K562 (cell line): Measurements from ENCODE around the gene C2orf76. TPM values are rescaled to one million over a fixed set of nuclear protein-coding genes. Genes with fewer than 3 reads are reported as not detected.

ENCODE experiments used
- ATAC-seq: fragments of 200-7000 bp; cut with Tn5 transposase; 3 replicates; pipeline ENCODE4 v1.9.1; 2020; ENCODE audit warnings: moderate library complexity
- Bru-seq: library from RNA; stranded (reverse); fragments of 400-500 nt; gene quantifications from one replicate; lab custom pipeline; 2021; lab: Mats Ljungman, UMichigan
- BruChase-seq, 2 experiments: library from RNA; stranded (reverse); fragments of 400-500 nt; gene quantifications; one replicate each; lab custom pipeline; 2021; lab: Mats Ljungman, UMichigan
- BruUV-seq: library from RNA; stranded (reverse); fragments of 400-500 nt; replicated peaks from 2 replicates; lab custom pipeline; 2021; lab: Mats Ljungman, UMichigan
- CTCF ChIA-PET: fragments of 300-600 bp; formaldehyde crosslinking; extraction: SDS; loops from one replicate; lab custom pipeline; 2021; ENCODE audit warnings: low intra/inter-chr PET ratio; lab: Yijun Ruan, JAX
- POLR2A ChIA-PET: fragments of 300-600, 350-650 bp; sonication (Branson Sonifier 250); formaldehyde crosslinking; extraction: SDS; loops from one replicate; lab custom pipeline; 2021; ENCODE audit warnings: antibody characterized with exemption, inconsistent platforms; lab: Yijun Ruan, JAX
- DNase-seq, 4 experiments: peaks; one replicate each; pipeline versions ENCODE4 v3.0.0 to v3.0.0-alpha.2; 2011 to 2018; ENCODE audit warnings: low spot score in 3 of 4, mixed read lengths in 3 of 4; ENCODE audit errors: extremely low read depth in 1 of 4
- FAIRE-seq: peaks from 2 replicates; lab custom pipeline; 2011; peaks lifted over from hg19 to GRCh38; lab: Jason Lieb, UNC
- H2AFZ ChIP-seq: 2 replicates; pipeline ENCODE4 v1.6.0; 2011; ENCODE audit warnings: low read depth, low read length, control low read depth, inconsistent platforms
- H3K27ac ChIP-seq: fragments of 200-600 bp; 3 replicates; pipeline ENCODE4 v1.8.0; 2011; ENCODE audit warnings: low read depth, mild to moderate bottlenecking, control low read depth, inconsistent platforms, low read length, moderate library complexity, mixed read lengths; ENCODE audit errors: extremely low read depth
- H3K27me3 ChIP-seq, 2 experiments: fragments of 300-600 bp in 1 of 2; 2 replicates in 1 of 2; 3 replicates in 1 of 2; pipeline versions ENCODE4 v1.6.0 to v1.8.0; 2011; ENCODE audit warnings: inconsistent platforms in 2 of 2, low read length in 2 of 2, mild to moderate bottlenecking in 1 of 2, mixed read lengths in 1 of 2, moderate library complexity in 1 of 2; ENCODE audit not compliant: control insufficient read depth in 2 of 2, insufficient read depth in 2 of 2
- H3K36me3 ChIP-seq: fragments of 300-600 bp; 3 replicates; pipeline ENCODE4 v1.8.0; 2011; ENCODE audit warnings: mild to moderate bottlenecking, low read length, inconsistent platforms; ENCODE audit not compliant: control insufficient read depth, insufficient read depth
- H3K4me1 ChIP-seq, 2 experiments: fragments of 200-600 bp in 1 of 2; replicated peaks in 1 of 2; 2 replicates in 1 of 2; 3 replicates in 1 of 2; pipeline versions ENCODE4 v1.5.1 to v1.8.0; 2011; ENCODE audit warnings: inconsistent platforms in 2 of 2, low read length in 2 of 2, mild to moderate bottlenecking in 1 of 2, mixed read lengths in 1 of 2, moderate library complexity in 1 of 2; ENCODE audit not compliant: control insufficient read depth in 2 of 2, insufficient read depth in 2 of 2
- H3K4me2 ChIP-seq: 2 replicates; pipeline ENCODE4 v1.6.1; 2011; ENCODE audit warnings: low read length, control low read depth, inconsistent platforms, mixed read lengths; ENCODE audit not compliant: insufficient read depth
- H3K4me3 ChIP-seq: fragments of 200-600 bp; sonication (generic), shearing (Covaris generic); 2 replicates; pipeline ENCODE4 v1.5.1; 2016; ENCODE audit warnings: control low read depth, inconsistent platforms
- H3K79me2 ChIP-seq: fragments of 200-600 bp; 3 replicates; pipeline ENCODE4 v1.8.0; 2011; ENCODE audit warnings: low read length, inconsistent platforms; ENCODE audit not compliant: control insufficient read depth, insufficient read depth
- H3K9ac ChIP-seq, 2 experiments: 2 replicates each; pipeline versions ENCODE4 v1.6.0 to v1.6.1; 2011; ENCODE audit warnings: low read depth in 2 of 2, low read length in 2 of 2, control low read depth in 1 of 2, inconsistent platforms in 1 of 2, mild to moderate bottlenecking in 1 of 2, mixed read lengths in 1 of 2; ENCODE audit not compliant: insufficient read depth in 1 of 2
- H3K9me1 ChIP-seq: one replicate; pipeline ENCODE4 v1.6.0; 2011; ENCODE audit warnings: inconsistent platforms, mild to moderate bottlenecking, low read length, moderate library complexity; ENCODE audit not compliant: control insufficient read depth, insufficient read depth
- H3K9me3 ChIP-seq: replicated peaks from 2 replicates; pipeline ENCODE4 v1.5.1; 2011; ENCODE audit warnings: low read depth, low read length, inconsistent platforms; ENCODE audit not compliant: control insufficient read depth, insufficient read depth
- H4K20me1 ChIP-seq: replicated peaks from 2 replicates; pipeline ENCODE4 v1.6.1; 2011; ENCODE audit warnings: low read length, inconsistent platforms, mixed read lengths; ENCODE audit not compliant: control insufficient read depth, insufficient read depth
- CEBPB ChIP-seq: fragments of 450-650 bp; IDR thresholded peaks from 2 replicates; pipeline ENCODE4 v1.6.1; 2016; ENCODE audit warnings: missing genetic modification characterization, missing compliant biosample characterization
- CXXC5 ChIP-seq: fragments of 250-450 bp; sonication (Bioruptor Pico); IDR thresholded peaks from 2 replicates; pipeline ENCODE4 v1.8.0; 2022; ENCODE audit warnings: inconsistent platforms, mild to moderate bottlenecking, moderate library complexity
- E2F6 ChIP-seq, 2 experiments: IDR thresholded peaks; 2 replicates each; pipeline ENCODE4 v1.6.1; 2011; ENCODE audit warnings: borderline replicate concordance in 1 of 2, control low read depth in 1 of 2, low read depth in 1 of 2, low read length in 1 of 2, mild to moderate bottlenecking in 1 of 2, mixed read lengths in 1 of 2, moderate library complexity in 1 of 2; ENCODE audit not compliant: insufficient read depth in 1 of 2, insufficient read length in 1 of 2, poor library complexity in 1 of 2, severe bottlenecking in 1 of 2; ENCODE audit errors: extremely low read depth in 1 of 2
- HNRNPH1 ChIP-seq: fragments of 200-400 bp; formaldehyde crosslinking; optimal IDR thresholded peaks from 2 replicates; pipeline ENCODE3; 2017; ENCODE audit warnings: low read depth, mild to moderate bottlenecking, low read length, moderate library complexity
- MYC ChIP-seq, 2 experiments: fragments of 250-450 bp in 1 of 2; sonication (Bioruptor Pico) in 1 of 2; IDR thresholded peaks; 2 replicates each; pipeline versions ENCODE4 v1.5.1 to v1.6.1; 2012 to 2021; ENCODE audit warnings: low read depth in 2 of 2, borderline replicate concordance in 1 of 2, improper control_type of control experiment in 1 of 2, low read length in 1 of 2, mild to moderate bottlenecking in 1 of 2, moderate library complexity in 1 of 2
- NR2C1 ChIP-seq, 2 experiments: fragments of 450-650 bp; IDR thresholded peaks; 2 replicates each; pipeline ENCODE4 v1.6.1; 2017; ENCODE audit warnings: mild to moderate bottlenecking in 2 of 2, antibody characterized with exemption in 1 of 2, inconsistent platforms in 1 of 2, missing compliant biosample characterization in 1 of 2, missing genetic modification characterization in 1 of 2
- SRSF3 ChIP-seq: fragments of 200-400 bp; formaldehyde crosslinking; IDR thresholded peaks from 2 replicates; pipeline ENCODE4 v1.6.1; 2016; ENCODE audit warnings: mild to moderate bottlenecking, low read length, moderate library complexity; ENCODE audit not compliant: insufficient read depth
- ZNF518B ChIP-seq: fragments of 250-450 bp; sonication (Bioruptor Pico); IDR thresholded peaks from 2 replicates; pipeline ENCODE4 v1.5.0; 2021; ENCODE audit warnings: mild to moderate bottlenecking, moderate library complexity
- WGBS: fragments of 100-300 bp; shearing (Covaris generic); methylation state at CpG from one replicate; pipeline ENCODE4 v1.1.6; 2016; ENCODE audit warnings: low coverage, mixed read lengths; ENCODE audit not compliant: insufficient coverage; ENCODE audit errors: missing lambda C conversion rate; 5-methylcytosine and 5-hydroxymethylcytosine counted together
- in situ Hi-C: fragments of 300-500 bp; cut with MboI; formaldehyde crosslinking; loops from 4 replicates; pipeline ENCODE4 v1.15.0; 2018; ENCODE audit warnings: inconsistent platforms, mixed read lengths
- intact Hi-C: fragments of 100-400 bp; cut with micrococcal nuclease; formaldehyde crosslinking; loops from 2 replicates; pipeline ENCODE4 v1.14.2; 2022
- long read RNA-seq, 3 experiments: library from polyadenylated mRNA in 2 of 3; library from RNA in 1 of 3; unstranded in 2 of 3; stranded (forward) in 1 of 3; transcript quantifications; one replicate each; pipeline ENCODE4 v2.0.0, GENCODE V29; 2019 to 2022
- polyA minus RNA-seq, 3 experiments: library from RNA; depleted of rRNA, polyadenylated mRNA; stranded (reverse); fragments of >200 nt; gene quantifications; 2 replicates each; pipeline ENCODE4 v1.2.3, GENCODE V29; 2011
- polyA plus RNA-seq, 8 experiments: library from polyadenylated mRNA; depleted of rRNA in 4 of 8; stranded (reverse) in 5 of 8; unstranded in 3 of 8; fragments of >200 nt; fragmentation: Nextera tagmentation in 2 of 8; fragmentation: Illumina TruSeq in 1 of 8; extraction: Ambion mirVana in 2 of 8; extraction: Trizol in 1 of 8; gene quantifications; 2 replicates each; pipeline versions ENCODE4 v1.2.1 to v1.2.3, GENCODE V29; 2011 to 2014; ENCODE audit warnings: inconsistent platforms in 1 of 8, missing spikeins in 1 of 8
- total RNA-seq, 7 experiments: library from RNA; depleted of rRNA in 6 of 7; stranded (reverse); fragments of >200 nt in 6 of 7; fragmentation: Illumina TruSeq in 2 of 7; extraction: Trizol in 2 of 7; gene quantifications; 2 replicates each; pipeline versions ENCODE4 v1.2.1 to v1.2.3, GENCODE V29; 2011 to 2021; ENCODE audit warnings: low replicate concordance in 1 of 7

The C2orf76 gene
- 4.1 and 6.2 TPM in 2 replicates for total RNA-seq (2011; cell fraction: chromatin; rRNA removed; ENCODE audit: low replicate concordance)
- total RNA-seq (2011; cell fraction: nucleolus; rRNA removed), result 2.3 and 3.3 TPM in 2 replicates
- 4.6 and 5.0 TPM in 2 replicates for total RNA-seq (2011; cell fraction: nucleoplasm; rRNA removed)
- total RNA-seq (2014; rRNA removed) (4.8 and 8.9 TPM in 2 replicates), total RNA-seq (2014; rRNA removed; fragmentation: Illumina TruSeq; extraction: Trizol) (12.0 and 15.6 TPM in 2 replicates), total RNA-seq (2015; rRNA removed; fragmentation: Illumina TruSeq; extraction: Trizol) (11.7 and 14.5 TPM in 2 replicates), total RNA-seq (2021) (8.6 and 8.7 TPM in 2 replicates), polyA plus RNA-seq (2011; rRNA removed) (12.4 and 15.7 TPM in 2 replicates), polyA plus RNA-seq (2014; fragmentation: Illumina TruSeq; extraction: Trizol) (15.1 and 15.2 TPM in 2 replicates), polyA plus RNA-seq (2014; fragmentation: Nextera tagmentation; extraction: Ambion mirVana) (10 to 100 TPM; 26.1 to 26.2 TPM), polyA plus RNA-seq (2014; rRNA removed) (13.4 and 14.4 TPM in 2 replicates), polyA minus RNA-seq (2011; rRNA and poly(A)+ RNA removed) (4.4 and 6.0 TPM in 2 replicates), Bru-seq, nascent RNA (percentile 56 among the genes with signal in this experiment), BruChase-seq, experiment 1, labeled RNA remaining after a 2-hour chase (percentile 54 among the genes with signal in this experiment), BruChase-seq, experiment 2, labeled RNA remaining after a 6-hour chase (percentile 54 among the genes with signal in this experiment)
- polyA plus RNA-seq (2011; cell fraction: cytosol; rRNA removed), result 3.1 and 5.8 TPM in 2 replicates
- polyA plus RNA-seq (2011; cell fraction: nucleus; rRNA removed), result 6.5 and 8.1 TPM in 2 replicates
- 6.5 and 19.3 TPM in 2 replicates for polyA plus RNA-seq (2012)
- polyA minus RNA-seq (2011; cell fraction: cytosol; rRNA and poly(A)+ RNA removed), result 1.4 and 3.0 TPM in 2 replicates
- polyA minus RNA-seq (2011; cell fraction: nucleus; rRNA and poly(A)+ RNA removed), result 3.0 and 4.1 TPM in 2 replicates
- long read RNA-seq, experiment 1, partial matches to known transcripts, result 1 of 12 reads
- long read RNA-seq, experiment 1, other reads (novel, unspliced or antisense), result 7 of 12 reads
- long read RNA-seq, experiment 2, partial matches to known transcripts, result 3 of 6 reads
- long read RNA-seq, experiment 2, other reads (novel, unspliced or antisense), result 1 of 6 reads
- long read RNA-seq, experiment 3, partial matches to known transcripts, result 0 of 5 reads
- long read RNA-seq, experiment 3, other reads (novel, unspliced or antisense), result 4 of 5 reads

- in situ Hi-C loops (no loop called here), intact Hi-C loops (no loop called here)
- no peaks in the 10 kb centered on the region for H3K27me3 ChIP-seq
- H3K27ac ChIP-seq, result peak within 1 kb of the TSS; percentile 80
- whole genome bisulfite sequencing, result under 1% methylated on average over 47 of the region's 65 CpGs
- BruUV-seq, result TSS peak; percentile 70
- no peaks in the 10 kb centered on the region for H4K20me1 ChIP-seq
- H3K9me1 ChIP-seq, result peaks cover 4% of the 10 kb centered on the region
- ATAC-seq (peak; percentile 99), DNase-seq (peak; percentile 97 to 98 (median 98)), FAIRE-seq (peak; percentile 98)
- CTCF ChIA-PET, result no interaction called here
- peak within 1 kb of the TSS; percentile 97 for H3K4me2 ChIP-seq
- no peaks in the 10 kb centered on the region for H3K9me3 ChIP-seq
- H3K9ac ChIP-seq, result peak within 1 kb of the TSS; percentile 83 to 93
- H3K4me1 ChIP-seq, result peaks cover 3 to 14% of the 10 kb centered on the region in 2 experiments; a peak in 4 of 5 replicates
- peaks cover 33% of the 10 kb centered on the region; the same call in 2 of the 3 replicates for H3K36me3 ChIP-seq
- H3K4me3 ChIP-seq, result peak within 1 kb of the TSS; percentile 75
- H2AFZ ChIP-seq, result peak within 1 kb of the TSS; percentile 85
- POLR2A ChIA-PET, result interaction anchor here (0.8 to 1.0 kb wide), 2 partner anchors 12 to 236 kb away, joined by 3 to 11 read pairs; no protein-coding TSS in a partner anchor
- H3K79me2 ChIP-seq, result peaks cover 25% of the 10 kb centered on the region
- TF ChIP-seq ZNF518B (CRISPR knock-in tag) (no peak), MYC (IDR thresholded peaks at IDR 0.05; ENCODE audit: low read depth, low read length) (peak; percentile 91), MYC (CRISPR knock-in tag; IDR thresholded peaks at IDR 0.05; ENCODE audit: borderline replicate concordance, low read depth) (no peak; the same call in 1 of the 2 replicates), E2F6 (IDR thresholded peaks at IDR 0.05; ENCODE audit: borderline replicate concordance in 1 of 2, extremely low read depth in 1 of 2, insufficient read depth in 1 of 2, insufficient read length in 1 of 2, low read depth in 1 of 2, low read length in 1 of 2, poor library complexity in 1 of 2, severe bottlenecking in 1 of 2) (peak; percentile 64 to 80), SRSF3 (no peak), HNRNPH1 (no peak), CXXC5 (CRISPR knock-in tag) (peak; percentile 88), NR2C1 (IDR thresholded peaks at IDR 0.05) (no peak), NR2C1 (tag; IDR thresholded peaks at IDR 0.05) (0 out of 2 replicates have a peak, but pooled peaks have one; percentile 12), CEBPB (tag) (peak; percentile 100)
Observed at GRCh38 chr2:119366649-119367471, at the start of gene C2orf76, which contains the start of gene DBI. C2orf76 (minus strand) TSS chr2:119366834; CDS start chr2:119339959, 26,875 bp downstream. DBI (plus strand) TSS chr2:119366977; CDS start chr2:119367052, 75 bp downstream.
